OCI-LY3 (cell line): Measurements from ENCODE around the gene RBM20.

Experiments used
- H2AFZ ChIP-seq: fragments of 200-600, 300-600 bp; shearing (Covaris generic); 2 replicates; pipeline ENCODE4 v1.6.0; 2014; ENCODE audit warnings: antibody characterized with exemption, low read depth, low read length
- H3K27ac ChIP-seq: fragments of 200-600, 300-600 bp; sonication (generic); 2 replicates; pipeline ENCODE4 v1.5.1; 2014; ENCODE audit warnings: mild to moderate bottlenecking, low read length, moderate library complexity, mixed read lengths
- H3K27me3 ChIP-seq: fragments of 200-600, 300-600 bp; sonication (generic); 2 replicates; pipeline ENCODE4 v1.6.1; 2014; ENCODE audit warnings: low read depth, low read length, mixed read lengths
- H3K36me3 ChIP-seq: fragments of 200-600, 300-600 bp; sonication (generic); replicated peaks from 2 replicates; pipeline ENCODE3; 2014; ENCODE audit warnings: low read depth, low read length, mixed read lengths
- H3K4me1 ChIP-seq: fragments of 300-600, 200-600 bp; sonication (generic); 2 replicates; pipeline ENCODE4 v1.6.1; 2014; ENCODE audit warnings: low read length, mixed read lengths
- H3K4me2 ChIP-seq: fragments of 200-600, 300-600 bp; sonication (generic); 2 replicates; pipeline ENCODE4 v1.6.1; 2014; ENCODE audit warnings: low read length, mixed read lengths
- H3K4me3 ChIP-seq: fragments of 300-600, 200-600 bp; sonication (generic); 2 replicates; pipeline ENCODE4 v1.5.1; 2014; ENCODE audit warnings: antibody characterized with exemption, mild to moderate bottlenecking, low read length, moderate library complexity
- H3K79me2 ChIP-seq: fragments of 300-600, 200-600 bp; shearing (Covaris generic); 2 replicates; pipeline ENCODE4 v1.6.1; 2014; ENCODE audit warnings: mild to moderate bottlenecking, low read length, mixed read lengths
- H3K9ac ChIP-seq: fragments of 300-600, 200-600 bp; shearing (Covaris generic); 2 replicates; pipeline ENCODE4 v1.6.0; 2014; ENCODE audit warnings: mild to moderate bottlenecking, low read length, moderate library complexity
- H3K9me3 ChIP-seq: fragments of 200-600, 300-600 bp; shearing (Covaris generic); 2 replicates; pipeline ENCODE4 v1.6.1; 2014; ENCODE audit warnings: low read length, mixed read lengths; ENCODE audit not compliant: insufficient read depth
- H4K20me1 ChIP-seq: fragments of 200-600, 300-600 bp; sonication (generic); 2 replicates; pipeline ENCODE4 v1.6.1; 2016; ENCODE audit warnings: low read length, mixed read lengths; ENCODE audit not compliant: insufficient read depth
- EZH2phosphoT487 ChIP-seq: fragments of 200-600 bp; shearing (Covaris generic); IDR thresholded peaks from 2 replicates; pipeline ENCODE4 v1.6.1; 2018; ENCODE audit warnings: antibody characterized with exemption, mixed run types, low read depth
- TF ChIP-seq, protein P1 (sequence below): fragments of 200-600, 300-600 bp; sonication (generic); IDR thresholded peaks from 2 replicates; pipeline ENCODE4 v1.5.1; 2014; ENCODE audit warnings: antibody characterized with exemption, low read length, low read depth

The RBM20 gene

GRCh38 chr10:110694820-110695538 lies 50.8 kb downstream of the RBM20 start:
- no peaks in the 10 kb centered on the region for H4K20me1 ChIP-seq
- H3K4me1 ChIP-seq, result no peaks in the 10 kb centered on the region
- peaks cover 6% of the 10 kb centered on the region; the same call in 1 of the 2 replicates for H3K27me3 ChIP-seq
- no peak overlapping the region for H3K4me3 ChIP-seq
- H3K27ac ChIP-seq, result no peak overlapping the region
- TF ChIP-seq EZH2phosphoT487, result no peak
- TF ChIP-seq, protein P1, sequence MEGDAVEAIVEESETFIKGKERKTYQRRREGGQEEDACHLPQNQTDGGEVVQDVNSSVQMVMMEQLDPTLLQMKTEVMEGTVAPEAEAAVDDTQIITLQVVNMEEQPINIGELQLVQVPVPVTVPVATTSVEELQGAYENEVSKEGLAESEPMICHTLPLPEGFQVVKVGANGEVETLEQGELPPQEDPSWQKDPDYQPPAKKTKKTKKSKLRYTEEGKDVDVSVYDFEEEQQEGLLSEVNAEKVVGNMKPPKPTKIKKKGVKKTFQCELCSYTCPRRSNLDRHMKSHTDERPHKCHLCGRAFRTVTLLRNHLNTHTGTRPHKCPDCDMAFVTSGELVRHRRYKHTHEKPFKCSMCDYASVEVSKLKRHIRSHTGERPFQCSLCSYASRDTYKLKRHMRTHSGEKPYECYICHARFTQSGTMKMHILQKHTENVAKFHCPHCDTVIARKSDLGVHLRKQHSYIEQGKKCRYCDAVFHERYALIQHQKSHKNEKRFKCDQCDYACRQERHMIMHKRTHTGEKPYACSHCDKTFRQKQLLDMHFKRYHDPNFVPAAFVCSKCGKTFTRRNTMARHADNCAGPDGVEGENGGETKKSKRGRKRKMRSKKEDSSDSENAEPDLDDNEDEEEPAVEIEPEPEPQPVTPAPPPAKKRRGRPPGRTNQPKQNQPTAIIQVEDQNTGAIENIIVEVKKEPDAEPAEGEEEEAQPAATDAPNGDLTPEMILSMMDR, result no peak
- no peaks in the 10 kb centered on the region for H3K36me3 ChIP-seq
- no peak overlapping the region for H3K4me2 ChIP-seq
- H3K79me2 ChIP-seq, result no peaks in the 10 kb centered on the region
- H3K9me3 ChIP-seq, result no peaks in the 10 kb centered on the region
- H2AFZ ChIP-seq, result no peak overlapping the region
- H3K9ac ChIP-seq, result no peak overlapping the region

- no peak overlapping the region for H3K27ac ChIP-seq
- no peak overlapping the region for H2AFZ ChIP-seq
- H3K4me2 ChIP-seq, result no peak overlapping the region
- peaks cover 6% of the 10 kb centered on the region; the same call in 1 of the 2 replicates for H3K27me3 ChIP-seq
- no peak overlapping the region for H3K4me3 ChIP-seq
- H3K9me3 ChIP-seq, result no peaks in the 10 kb centered on the region
- TF ChIP-seq, protein P1, result no peak
- TF ChIP-seq EZH2phosphoT487, result no peak
- H3K36me3 ChIP-seq, result no peaks in the 10 kb centered on the region
- no peaks in the 10 kb centered on the region for H3K79me2 ChIP-seq
- no peaks in the 10 kb centered on the region for H3K4me1 ChIP-seq
- H4K20me1 ChIP-seq, result no peaks in the 10 kb centered on the region
- H3K9ac ChIP-seq, result no peak overlapping the region
These were observed 51.4 kb downstream of the RBM20 start for GRCh38 chr10:110695539-110695886.

GRCh38 chr10:110696436-110696835 lies 52.3 kb downstream of the RBM20 start:
- H3K9ac ChIP-seq, result no peak overlapping the region
- no peaks in the 10 kb centered on the region for H3K79me2 ChIP-seq
- TF ChIP-seq EZH2phosphoT487, result no peak
- no peak overlapping the region for H3K4me2 ChIP-seq
- H3K4me1 ChIP-seq, result peaks cover 8% of the 10 kb centered on the region
- H2AFZ ChIP-seq, result no peak overlapping the region
- H3K27me3 ChIP-seq, result peaks cover 5% of the 10 kb centered on the region; the same call in 1 of the 2 replicates
- no peaks in the 10 kb centered on the region for H3K9me3 ChIP-seq
- no peak overlapping the region for H3K27ac ChIP-seq
- no peak overlapping the region for H3K4me3 ChIP-seq
- no peaks in the 10 kb centered on the region for H3K36me3 ChIP-seq
- H4K20me1 ChIP-seq, result no peaks in the 10 kb centered on the region

GRCh38 chr10:110698340-110698739 lies 54.2 kb downstream of the RBM20 start:
- no peak overlapping the region for H3K27ac ChIP-seq
- no peak overlapping the region for H3K4me2 ChIP-seq
- H3K4me3 ChIP-seq, result no peak overlapping the region
- TF ChIP-seq, protein P1, result no peak
- H3K79me2 ChIP-seq, result no peaks in the 10 kb centered on the region
- H3K4me1 ChIP-seq, result peaks cover 8% of the 10 kb centered on the region
- no peaks in the 10 kb centered on the region for H3K9me3 ChIP-seq
- H3K9ac ChIP-seq, result no peak overlapping the region
- no peaks in the 10 kb centered on the region for H3K36me3 ChIP-seq
- H4K20me1 ChIP-seq, result no peaks in the 10 kb centered on the region
- H3K27me3 ChIP-seq, result no peaks in the 10 kb centered on the region; the same call in 1 of the 2 replicates
- H2AFZ ChIP-seq, result no peak overlapping the region
